SKM-1 treated with dmso at 0.1 percent for 144 hours (cell line): ENCODE measurements around the gene PPP1R7.

Experiments
- DNase-seq: peaks from one replicate; lab custom pipeline; 2025; ENCODE audit not compliant: unreplicated experiment; lab: John Stamatoyannopoulos, UW

PPP1R7 gene

DNA sequence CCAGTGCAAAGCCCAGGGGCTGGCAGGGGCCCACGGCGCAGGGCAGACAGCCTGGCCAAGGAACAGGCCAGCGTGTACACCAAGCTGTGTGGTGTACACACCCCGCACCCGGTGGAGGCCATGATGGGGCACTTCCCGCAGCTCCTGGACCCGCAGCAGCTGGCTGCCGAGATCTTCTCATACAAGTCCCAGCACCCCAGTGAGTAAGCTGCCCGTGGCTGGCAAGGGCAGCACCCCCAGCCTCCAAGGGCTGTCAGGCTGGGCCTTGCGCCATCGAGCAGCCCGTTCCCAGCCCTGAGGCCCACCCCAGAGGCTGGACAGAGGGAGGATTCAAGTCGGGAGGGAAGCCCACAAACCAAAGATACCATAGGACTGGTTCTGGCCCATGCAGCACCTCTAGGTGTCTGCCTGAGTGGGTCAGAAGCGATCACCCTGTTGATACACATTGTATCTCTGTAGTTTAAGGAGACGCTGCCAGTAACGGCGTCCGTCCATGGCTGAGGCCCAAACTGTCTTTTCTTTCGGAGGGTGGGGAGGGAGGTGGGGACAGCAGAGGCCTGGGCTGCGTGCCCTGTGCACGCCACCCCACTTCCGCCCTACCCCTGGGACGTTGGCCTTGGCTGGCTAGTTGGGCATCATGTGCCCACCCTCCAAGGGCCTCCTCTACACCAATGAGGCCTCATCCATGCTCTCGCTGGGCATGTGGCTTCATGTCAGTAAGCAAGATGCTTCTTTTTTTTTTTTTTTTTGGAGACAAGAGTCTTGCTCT is 31.3 kb upstream of the PPP1R7 start:
- no peak for DNase-seq

GRCh38 chr2:241120440-241120839 is 29.8 kb upstream of the PPP1R7 start:
- no peak for DNase-seq

DNA sequence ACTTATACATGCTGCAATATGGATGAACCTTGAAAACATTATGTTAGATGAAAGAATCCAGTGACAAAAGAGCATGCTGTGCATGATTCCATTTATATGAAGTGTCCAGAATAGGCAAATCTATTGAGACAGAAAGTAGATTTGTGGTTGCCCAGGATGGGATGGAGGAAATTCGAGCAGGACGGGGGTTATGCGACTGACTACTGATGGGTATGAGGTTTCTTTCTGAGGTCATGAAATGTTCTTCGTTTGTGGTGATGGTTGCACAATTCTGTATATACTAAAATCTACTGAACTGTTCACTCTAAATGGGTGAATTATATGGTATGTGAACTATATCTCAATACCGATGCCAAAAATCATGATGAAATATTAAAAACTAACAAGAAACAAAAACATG is 29.3 kb upstream of the PPP1R7 start:
- DNase-seq, result no peak

- no peak for DNase-seq
Observed at GRCh38 chr2:241122376-241123002, 27.8 kb upstream of the PPP1R7 start.

DNA sequence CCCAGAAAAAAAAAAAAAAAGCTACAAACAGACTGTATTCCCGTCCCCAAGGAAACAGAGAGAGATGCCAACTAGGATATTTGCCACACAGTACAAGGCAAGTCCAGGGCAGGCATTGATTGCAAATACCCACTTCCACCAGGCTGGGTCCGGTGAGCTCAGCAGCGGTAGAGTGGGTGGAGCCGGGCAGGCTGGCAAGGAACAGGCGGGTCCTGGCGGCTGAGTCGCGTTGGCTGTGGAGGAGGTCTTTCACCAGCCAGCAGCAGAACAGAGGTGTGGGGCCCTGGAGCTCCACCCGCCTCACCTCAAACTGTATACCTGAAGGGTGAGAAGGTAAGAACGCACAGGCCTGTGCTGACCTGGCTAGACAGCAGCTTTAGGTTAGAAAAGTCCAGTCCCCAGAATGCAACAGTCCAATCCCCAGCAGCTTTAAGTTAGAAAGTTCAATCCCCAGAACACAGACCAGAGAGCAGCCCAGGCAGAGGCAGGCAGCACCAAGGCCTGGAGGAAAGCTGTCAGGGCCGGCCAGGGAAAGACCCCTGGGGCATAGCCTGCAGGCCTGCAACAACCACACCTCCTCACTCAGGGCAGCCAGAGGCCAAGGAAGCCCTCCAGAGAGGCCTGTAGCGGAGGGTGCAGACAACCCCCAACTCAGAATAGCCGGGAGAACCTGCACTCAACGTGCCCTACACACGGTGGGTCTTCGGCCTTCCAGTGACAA is 26.3 kb upstream of the PPP1R7 start:
- no peak for DNase-seq

- no peak for DNase-seq
Observed at GRCh38 chr2:241125626-241126025, 24.6 kb upstream of the PPP1R7 start.

- no peak for DNase-seq
Observed at GRCh38 chr2:241126201-241126611, 24.1 kb upstream of the PPP1R7 start.

DNA sequence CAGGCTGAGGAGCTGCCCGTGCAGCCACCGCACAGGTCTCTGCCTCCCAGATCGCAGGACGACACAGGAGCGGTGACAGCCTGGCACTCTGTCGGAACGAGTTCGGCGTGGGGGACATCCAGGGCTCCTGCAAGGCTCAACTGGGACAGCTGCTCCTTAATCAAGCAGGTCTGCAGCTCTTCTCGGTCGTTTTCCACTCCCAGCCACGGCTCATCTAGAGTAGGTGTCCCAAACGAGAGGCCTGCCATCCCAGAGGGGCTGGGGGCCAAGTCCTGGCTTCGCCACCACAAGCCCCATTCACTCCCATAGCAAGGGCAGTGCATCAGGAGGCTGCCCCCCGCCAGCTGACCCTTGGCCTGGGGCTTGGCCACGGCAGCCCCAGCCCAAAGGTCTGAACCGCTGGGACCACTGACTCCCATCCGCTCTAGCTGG is 23.5 kb upstream of the PPP1R7 start:
- DNase-seq, result no peak

GRCh38 chr2:241128266-241128665 is 22.0 kb upstream of the PPP1R7 start:
- no peak for DNase-seq

DNA sequence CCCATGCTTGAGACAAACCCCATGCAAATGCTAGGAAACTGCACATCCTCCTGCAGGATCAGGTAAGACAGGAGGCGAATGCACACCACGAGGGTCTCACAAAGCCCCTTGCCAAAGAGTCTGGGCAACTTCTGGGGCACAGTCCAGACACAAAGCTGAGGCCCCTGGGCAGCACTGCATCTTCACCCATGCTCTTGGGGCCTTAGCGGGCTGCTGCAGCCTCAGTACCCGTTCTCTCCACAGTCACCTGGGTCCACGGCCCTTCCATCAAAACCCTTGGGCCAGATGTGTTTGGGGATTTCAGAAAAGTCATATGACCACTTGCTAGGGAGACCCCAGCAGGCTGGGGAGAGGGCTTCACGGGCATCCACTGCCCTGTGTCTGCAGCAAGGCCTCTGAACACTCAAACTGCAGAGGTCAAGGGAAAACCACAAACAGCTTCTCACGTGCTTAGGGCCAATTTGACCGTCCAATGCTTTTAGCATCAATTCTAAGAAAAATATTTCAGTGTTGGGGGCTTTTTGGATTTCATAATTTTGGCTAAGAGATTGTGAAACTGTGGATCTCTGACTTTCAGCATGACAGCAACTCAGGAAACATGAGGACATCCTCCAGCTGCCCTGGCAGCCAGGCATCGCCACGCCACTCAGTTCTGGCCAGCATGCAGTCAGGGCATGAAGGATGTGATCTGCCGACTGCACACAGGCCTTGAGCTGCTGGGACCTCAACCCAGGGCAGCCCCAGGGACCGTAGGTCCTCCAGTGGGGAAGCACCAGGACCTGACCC is 21.0 kb upstream of the PPP1R7 start:
- no peak for DNase-seq

GRCh38 chr2:241130316-241130715 is 20.0 kb upstream of the PPP1R7 start:
- no peak for DNase-seq

- DNase-seq, result no peak
Observed at GRCh38 chr2:241131531-241131930, 18.7 kb upstream of the PPP1R7 start.

DNA sequence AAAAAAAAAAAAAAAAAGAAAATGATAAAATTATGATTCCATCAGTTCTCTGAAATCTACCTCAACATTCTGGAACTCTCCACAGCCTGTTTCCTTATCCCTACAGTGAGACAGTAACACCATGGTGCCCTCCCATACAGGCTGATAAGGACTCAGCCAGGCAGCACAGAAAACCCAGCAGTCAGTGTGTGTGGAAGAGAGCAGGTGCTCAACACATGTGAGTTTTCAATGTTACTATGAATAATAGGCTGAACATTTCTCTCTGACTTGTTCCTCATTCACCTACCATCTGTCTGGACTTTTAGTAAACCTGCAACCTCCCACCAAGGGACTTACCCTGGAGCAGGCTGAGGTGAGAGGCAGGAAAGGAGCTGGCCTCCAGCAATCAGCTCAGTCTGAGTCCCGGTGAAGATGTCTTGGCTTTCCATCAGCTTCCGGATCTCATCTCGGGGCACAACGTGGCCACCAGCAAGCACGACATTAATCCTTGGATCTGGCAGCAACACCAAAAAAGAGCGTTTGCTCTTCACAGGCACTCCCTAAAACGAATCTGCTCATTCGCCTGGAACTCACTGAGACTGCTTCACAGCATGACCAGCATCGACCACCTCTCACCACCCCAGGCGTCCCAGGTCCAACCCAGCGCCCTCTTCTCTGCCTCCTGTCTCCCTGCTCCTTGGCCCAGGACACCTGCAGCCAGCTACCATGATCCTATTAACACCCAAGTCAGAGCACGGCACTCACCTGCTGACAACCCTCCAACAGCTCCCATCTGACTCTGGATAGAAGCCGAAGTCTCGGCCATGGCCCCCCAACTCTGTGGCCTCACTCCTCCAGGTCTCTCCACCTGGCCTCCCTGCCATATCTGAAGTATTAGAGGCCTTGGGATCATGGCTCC is 17.5 kb upstream of the PPP1R7 start:
- DNase-seq, result no peak

DNA sequence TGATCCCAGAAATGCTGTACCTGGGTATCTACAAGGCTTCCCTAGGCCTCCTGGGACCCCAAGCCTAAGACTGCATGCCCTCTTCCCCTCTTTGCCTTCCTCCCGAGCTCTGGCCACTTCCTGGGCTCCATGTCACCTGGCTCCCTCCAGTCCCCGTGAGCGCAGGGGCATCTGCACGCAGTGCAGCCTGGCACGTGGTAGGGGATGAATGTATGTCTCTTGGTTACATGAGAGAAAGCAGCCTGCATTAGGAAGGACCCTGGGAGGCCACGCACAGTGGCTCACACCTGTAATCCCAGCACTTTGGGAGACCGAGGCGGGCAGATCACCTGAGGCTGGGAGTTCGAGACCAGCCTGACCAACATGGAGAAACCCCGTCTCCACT is 16.8 kb upstream of the PPP1R7 start:
- DNase-seq, result no peak

DNA sequence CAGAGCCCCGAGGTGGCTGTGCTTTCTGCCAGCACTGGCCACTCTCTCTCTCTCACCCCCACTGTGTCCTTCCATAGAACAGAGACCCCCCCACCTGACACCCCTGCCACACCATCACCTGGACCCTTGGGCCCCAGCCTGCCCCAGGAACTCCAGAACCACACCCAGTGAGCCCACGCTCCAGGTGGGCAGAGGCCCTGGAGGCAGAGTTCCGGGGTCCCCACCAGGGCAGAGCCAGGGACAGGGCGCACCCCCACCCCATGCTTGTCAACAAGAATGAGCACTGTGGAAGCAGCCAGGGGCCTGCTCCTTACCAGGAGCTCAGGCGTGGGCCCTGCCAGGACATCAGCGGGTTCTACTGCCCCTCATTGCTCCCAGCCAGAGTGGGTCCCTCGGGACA is 15.6 kb upstream of the PPP1R7 start:
- DNase-seq, result no peak

DNA sequence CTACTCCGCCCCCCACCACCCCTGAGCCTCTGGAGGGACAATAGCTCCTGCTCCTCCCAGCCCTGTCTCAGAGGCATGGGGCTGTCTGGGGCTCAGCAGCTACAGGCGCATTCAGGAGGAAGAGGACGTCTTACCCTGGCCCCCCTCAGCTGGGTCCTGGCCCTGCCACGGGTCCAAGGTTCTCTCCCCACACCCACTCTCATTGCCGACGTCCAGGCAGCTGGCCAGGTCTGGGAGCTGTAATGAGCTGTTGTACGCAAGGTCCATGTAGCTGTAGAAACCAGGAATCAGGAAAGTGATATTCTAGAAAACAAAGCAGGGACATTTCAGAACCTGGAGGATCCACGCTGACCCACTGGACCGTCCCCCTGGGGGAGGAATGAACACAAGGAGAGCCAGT is 14.5 kb upstream of the PPP1R7 start:
- no peak for DNase-seq

DNA sequence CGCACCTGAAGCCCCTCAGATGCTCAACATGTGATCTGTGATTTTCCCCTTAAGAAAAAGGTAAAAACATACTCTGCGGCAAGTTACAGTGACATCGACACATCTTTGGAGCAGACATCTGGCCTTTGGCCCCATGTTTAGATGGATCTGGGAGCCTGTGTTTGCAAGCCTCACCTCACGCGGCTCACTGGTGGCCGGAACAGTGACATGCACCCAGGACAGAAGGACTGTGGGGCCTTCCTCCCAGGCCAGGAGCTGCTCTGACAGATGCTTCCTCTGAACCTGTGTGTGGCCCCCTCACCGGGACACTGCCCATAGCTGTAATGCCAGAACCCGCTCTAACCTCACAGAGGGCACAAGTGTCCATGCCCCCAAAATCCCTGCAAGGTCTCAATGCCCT is 14.1 kb upstream of the PPP1R7 start:
- DNase-seq, result no peak

DNA sequence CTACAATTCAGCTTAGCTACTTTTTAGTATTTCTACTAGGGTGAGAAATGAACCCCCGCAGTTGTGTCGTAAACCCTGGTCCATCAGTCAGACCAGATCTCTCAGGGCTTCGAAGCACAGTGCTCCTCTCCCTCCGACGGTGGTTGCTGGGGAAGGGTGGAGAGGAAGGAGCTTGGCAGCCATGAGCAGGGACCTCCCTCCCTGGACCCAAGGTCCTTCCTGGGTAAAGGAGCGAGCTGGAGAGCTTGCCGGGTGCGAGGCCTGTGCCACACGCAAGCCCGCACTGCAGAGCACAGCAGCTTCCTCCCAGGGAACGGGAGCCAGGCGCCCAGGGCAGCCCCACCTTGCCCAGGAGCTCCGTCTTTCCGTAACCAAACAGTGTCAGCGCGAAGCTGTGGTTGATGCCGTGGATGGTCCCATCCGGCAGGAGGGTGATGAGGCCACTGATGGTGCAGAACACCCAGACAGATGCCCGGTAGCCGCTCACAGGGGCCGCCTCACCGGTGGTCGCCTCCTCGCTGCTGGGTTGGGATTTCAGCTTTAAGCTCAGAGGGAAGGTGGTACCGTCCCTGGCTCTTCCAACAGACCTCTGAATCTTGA is 13.5 kb upstream of the PPP1R7 start:
- no peak for DNase-seq

DNA sequence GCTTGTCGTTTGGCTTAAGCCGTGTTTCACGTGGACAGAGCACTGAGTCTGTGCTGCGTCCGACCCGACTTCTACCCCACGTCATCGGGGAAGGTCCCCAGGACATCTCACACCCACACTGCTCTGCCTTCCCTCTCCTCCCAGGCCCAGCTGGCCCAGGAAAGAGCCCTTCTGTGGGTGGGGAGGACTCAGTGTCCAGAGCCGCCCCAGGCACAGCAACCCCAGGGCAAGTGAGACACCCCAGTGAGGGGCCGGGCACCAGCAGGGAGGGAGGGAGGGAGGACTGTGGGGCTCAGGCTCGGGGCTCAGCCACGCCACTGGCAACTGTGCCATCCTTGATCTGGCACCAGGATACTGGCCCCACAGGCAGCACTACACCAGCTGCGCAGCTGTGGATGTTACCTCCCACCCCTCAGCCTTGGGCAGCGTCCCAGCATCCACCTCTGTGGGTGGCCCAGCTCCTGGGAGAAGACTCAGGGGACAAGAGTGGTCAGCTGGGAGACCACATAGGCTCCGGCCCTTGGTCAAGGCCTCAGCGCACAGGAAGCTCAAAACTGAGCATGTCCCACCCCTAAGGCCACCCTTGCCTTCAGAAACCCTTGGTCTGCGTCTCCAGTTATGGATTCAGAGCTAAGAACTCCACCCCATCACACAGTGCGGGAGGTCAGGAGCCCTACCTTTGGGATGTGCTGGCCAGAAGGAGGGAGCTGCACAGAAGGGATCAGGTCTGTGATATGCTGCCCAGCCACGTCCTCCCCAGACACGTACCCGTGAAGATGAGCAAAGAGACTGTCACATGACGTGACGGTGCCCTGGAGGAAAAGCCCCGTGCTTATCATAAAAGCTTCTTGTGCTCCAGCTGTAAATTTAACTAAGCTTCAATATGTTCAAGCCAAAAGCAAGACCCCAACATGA is 12.7 kb upstream of the PPP1R7 start:
- DNase-seq, result no peak
